H1 (cell line): ENCODE data around the gene C2CD3. TPM values are rescaled to one million over a fixed set of nuclear protein-coding genes. Genes with fewer than 3 reads are reported as not detected.

ENCODE experiments used
- CTCF ChIA-PET: fragments of 300-600 bp; sonication (Branson Sonifier 250); formaldehyde crosslinking; loops from one replicate; lab custom pipeline; 2021; ENCODE audit not compliant: partially characterized antibody; lab: Charles Lee
- POLR2A ChIA-PET: fragments of 300-600 bp; sonication (Branson Sonifier 250); formaldehyde crosslinking; loops from one replicate; lab custom pipeline; 2021; ENCODE audit warnings: inconsistent platforms; ENCODE audit not compliant: partially characterized antibody; lab: Charles Lee
- DNase-seq, 2 experiments: peaks; one replicate each; pipeline versions ENCODE4 v3.0.0 to v3.0.0-alpha.2; 2010 to 2022; ENCODE audit warnings: low spot score in 2 of 2, low read depth in 1 of 2, mixed read lengths in 1 of 2
- FAIRE-seq: peaks from 2 replicates; lab custom pipeline; 2011; peaks lifted over from hg19 to GRCh38; lab: Jason Lieb, UNC
- H2AFZ ChIP-seq: 2 replicates; pipeline ENCODE4 v1.8.1; 2012; ENCODE audit warnings: low read length, inconsistent platforms
- H2AK5ac ChIP-seq: 2 replicates; pipeline ENCODE4 v1.6.1; 2013; ENCODE audit warnings: low read depth, low read length
- H2BK120ac ChIP-seq: replicated peaks from 2 replicates; pipeline ENCODE3; 2013; ENCODE audit warnings: low read depth, low read length, inconsistent platforms
- H2BK12ac ChIP-seq: 2 replicates; pipeline ENCODE4 v1.6.1; 2013; ENCODE audit warnings: low read depth, low read length
- H2BK15ac ChIP-seq: 2 replicates; pipeline ENCODE4 v1.6.1; 2013; ENCODE audit warnings: low read length
- H2BK20ac ChIP-seq: 2 replicates; pipeline ENCODE4 v1.6.1; 2013; ENCODE audit warnings: low read length
- H2BK5ac ChIP-seq: 2 replicates; pipeline ENCODE4 v1.6.1; 2013; ENCODE audit warnings: low read depth, low read length
- H3K14ac ChIP-seq: 2 replicates; pipeline ENCODE4 v1.6.1; 2013; ENCODE audit warnings: inconsistent platforms; ENCODE audit not compliant: insufficient read length
- H3K18ac ChIP-seq: 2 replicates; pipeline ENCODE4 v1.6.1; 2013; ENCODE audit warnings: low read length; ENCODE audit errors: extremely low read depth
- H3K23ac ChIP-seq: 2 replicates; pipeline ENCODE4 v1.6.1; 2013; ENCODE audit warnings: inconsistent platforms; ENCODE audit not compliant: insufficient read length
- H3K23me2 ChIP-seq: 2 replicates; pipeline ENCODE4 v1.6.1; 2013; ENCODE audit warnings: low read depth, low read length
- H3K27ac ChIP-seq: 2 replicates; pipeline ENCODE4 v1.6.1; 2011; ENCODE audit warnings: low read depth, low read length, inconsistent platforms
- H3K27me3 ChIP-seq, 4 experiments: replicated peaks in 1 of 4; 1 replicate in 1 of 4; 2 replicates in 3 of 4; pipeline versions ENCODE4 v1.6.1 to v1.8.1; 2011 to 2013; ENCODE audit warnings: low read length in 3 of 4, mild to moderate bottlenecking in 3 of 4, inconsistent platforms in 2 of 4, mixed read lengths in 2 of 4, moderate library complexity in 1 of 4; ENCODE audit not compliant: control insufficient read depth in 3 of 4, insufficient read depth in 3 of 4; ENCODE audit errors: extremely low read depth in 1 of 4
- H3K36me3 ChIP-seq, 4 experiments: 2 replicates each; pipeline versions ENCODE4 v1.6.1 to v1.8.1; 2011 to 2013; ENCODE audit warnings: mild to moderate bottlenecking in 4 of 4, low read length in 3 of 4, moderate library complexity in 2 of 4, control low read depth in 1 of 4, inconsistent platforms in 1 of 4; ENCODE audit not compliant: insufficient read depth in 4 of 4, control insufficient read depth in 2 of 4
- H3K4ac ChIP-seq: replicated peaks from 2 replicates; pipeline ENCODE3; 2013; ENCODE audit warnings: low read length, low read depth, mixed read lengths, inconsistent platforms; ENCODE audit not compliant: insufficient read length
- H3K4me1 ChIP-seq, 4 experiments: replicated peaks in 1 of 4; 1 replicate in 1 of 4; 2 replicates in 3 of 4; pipeline versions ENCODE4 v1.6.1 to v1.8.1; 2011 to 2013; ENCODE audit warnings: low read length in 3 of 4, inconsistent platforms in 2 of 4, mixed read lengths in 1 of 4; ENCODE audit not compliant: insufficient read depth in 4 of 4, control insufficient read depth in 3 of 4
- H3K4me2 ChIP-seq, 2 experiments: 2 replicates each; pipeline versions ENCODE4 v1.6.1 to v1.8.1; 2011 to 2013; ENCODE audit warnings: low read depth in 2 of 2, low read length in 2 of 2, control low read depth in 1 of 2, inconsistent platforms in 1 of 2, mild to moderate bottlenecking in 1 of 2; ENCODE audit not compliant: insufficient read depth in 1 of 2
- H3K4me3 ChIP-seq, 4 experiments: fragments of 200-600, 300-600 bp in 1 of 4; sonication (generic), shearing (Covaris generic), sonication (Bioruptor Twin) in 1 of 4; 2 replicates each; pipeline versions ENCODE4 v1.5.1 to v1.8.1; 2011 to 2016; ENCODE audit warnings: low read length in 4 of 4, low read depth in 3 of 4, control low read depth in 2 of 4, inconsistent platforms in 2 of 4, mild to moderate bottlenecking in 2 of 4, mixed read lengths in 1 of 4, moderate library complexity in 1 of 4; ENCODE audit not compliant: insufficient read depth in 2 of 4; ENCODE audit errors: extremely low read depth in 1 of 4
- H3K56ac ChIP-seq: replicated peaks from 2 replicates; pipeline ENCODE3; 2013; ENCODE audit warnings: low read depth, mild to moderate bottlenecking, mixed read lengths, low read length, inconsistent platforms; ENCODE audit not compliant: insufficient read length
- H3K79me1 ChIP-seq: 2 replicates; pipeline ENCODE4 v1.6.1; 2013; ENCODE audit warnings: low read depth, low read length, control low read depth
- H3K79me2 ChIP-seq, 2 experiments: 2 replicates each; pipeline versions ENCODE4 v1.6.1 to v1.8.1; 2012 to 2013; ENCODE audit warnings: low read length in 2 of 2, mild to moderate bottlenecking in 2 of 2, inconsistent platforms in 1 of 2; ENCODE audit not compliant: insufficient read depth in 2 of 2, control insufficient read depth in 1 of 2
- H3K9ac ChIP-seq, 4 experiments: replicated peaks in 1 of 4; 1 replicate in 1 of 4; 2 replicates in 3 of 4; pipeline versions ENCODE4 v1.6.1 to v1.8.1; 2011 to 2013; ENCODE audit warnings: low read depth in 3 of 4, low read length in 3 of 4, control low read depth in 2 of 4, mild to moderate bottlenecking in 2 of 4, moderate library complexity in 2 of 4, inconsistent platforms in 1 of 4; ENCODE audit errors: extremely low read depth in 1 of 4
- H3K9me3 ChIP-seq, 2 experiments: 2 replicates each; pipeline versions ENCODE4 v1.6.1 to v1.8.1; 2012 to 2013; ENCODE audit warnings: mild to moderate bottlenecking in 2 of 2, moderate library complexity in 2 of 2, control low read depth in 1 of 2, inconsistent platforms in 1 of 2, low read depth in 1 of 2, low read length in 1 of 2, mixed read lengths in 1 of 2; ENCODE audit not compliant: insufficient read depth in 2 of 2
- H4K20me1 ChIP-seq, 2 experiments: replicated peaks in 1 of 2; 2 replicates each; pipeline versions ENCODE3 to v1.8.1; 2011 to 2013; ENCODE audit warnings: inconsistent platforms in 2 of 2, low read length in 2 of 2, mild to moderate bottlenecking in 1 of 2; ENCODE audit not compliant: insufficient read depth in 2 of 2, control insufficient read depth in 1 of 2
- H4K5ac ChIP-seq: 2 replicates; pipeline ENCODE4 v1.6.1; 2013; ENCODE audit warnings: low read length, low read depth, mixed read lengths, inconsistent platforms; ENCODE audit not compliant: insufficient read length
- H4K8ac ChIP-seq: 2 replicates; pipeline ENCODE4 v1.8.0; 2013; ENCODE audit warnings: mild to moderate bottlenecking, moderate library complexity, low read length, inconsistent platforms; ENCODE audit not compliant: insufficient read depth; ENCODE audit errors: extremely low read depth
- H4K91ac ChIP-seq: replicated peaks from 2 replicates; pipeline ENCODE3; 2013; ENCODE audit warnings: low read length, mixed read lengths, inconsistent platforms; ENCODE audit not compliant: insufficient read length
- BRCA1 ChIP-seq: IDR thresholded peaks from 2 replicates; pipeline ENCODE4 v1.6.1; 2012; ENCODE audit warnings: low read depth, low read length, improper control_type of control experiment
- EZH2 ChIP-seq: fragments of 200-600 bp; sonication (generic); IDR thresholded peaks from 2 replicates; pipeline ENCODE4 v1.7.1; 2012; ENCODE audit warnings: low read depth, mild to moderate bottlenecking, moderate library complexity, low read length, inconsistent platforms; ENCODE audit not compliant: severe bottlenecking
- HDAC2 ChIP-seq, 2 experiments: fragments of 300-600 bp in 1 of 2; sonication (generic) in 1 of 2; IDR thresholded peaks; 2 replicates each; pipeline ENCODE4 v1.6.1; 2011 to 2012; ENCODE audit warnings: low read depth in 2 of 2, low read length in 2 of 2, mild to moderate bottlenecking in 2 of 2, moderate library complexity in 2 of 2, borderline replicate concordance in 1 of 2, inconsistent platforms in 1 of 2
- JUN ChIP-seq: IDR thresholded peaks from 2 replicates; pipeline ENCODE4 v1.6.1; 2011; ENCODE audit warnings: low read depth, mild to moderate bottlenecking, improper control_type of control experiment, low read length
- JUND ChIP-seq: IDR thresholded peaks from 2 replicates; pipeline ENCODE4 v1.6.1; 2011; ENCODE audit warnings: mild to moderate bottlenecking, improper control_type of control experiment, low read length
- KDM1A ChIP-seq: fragments of 200-600, 300-600 bp; sonication (generic); IDR thresholded peaks from 2 replicates; pipeline ENCODE4 v1.7.1; 2016; ENCODE audit warnings: mild to moderate bottlenecking, low read length, borderline replicate concordance
- KDM4A ChIP-seq: IDR thresholded peaks from one replicate; pipeline ENCODE4 v1.7.1; 2012; ENCODE audit warnings: low read depth, mild to moderate bottlenecking, moderate library complexity, low read length, inconsistent platforms; ENCODE audit not compliant: severe bottlenecking
- KDM5A ChIP-seq: fragments of 200-600 bp; IDR thresholded peaks from 2 replicates; pipeline ENCODE4 v1.7.1; 2012; ENCODE audit warnings: mild to moderate bottlenecking, low read length, inconsistent platforms, mixed read lengths
- RFX5 ChIP-seq: IDR thresholded peaks from 2 replicates; pipeline ENCODE4 v1.6.1; 2011; ENCODE audit warnings: low read depth, low read length, improper control_type of control experiment, borderline replicate concordance
- RXRA ChIP-seq: IDR thresholded peaks from 2 replicates; pipeline ENCODE4 v1.6.1; 2011; ENCODE audit warnings: low read depth, mild to moderate bottlenecking, low read length, moderate library complexity; ENCODE audit not compliant: insufficient read depth
- WGBS, 2 experiments: shearing (Covaris generic) in 1 of 2; methylation state at CpG; one replicate each; pipeline versions ENCODE4 v1.1.6 to v1.1.7; 2013 to 2015; ENCODE audit warnings: low lambda C conversion rate in 2 of 2, mixed read lengths in 2 of 2, inconsistent platforms in 1 of 2, low coverage in 1 of 2, missing lambda C conversion rate in 1 of 2; ENCODE audit not compliant: insufficient replicate concordance in 2 of 2, insufficient coverage in 1 of 2, insufficient read length in 1 of 2; ENCODE audit errors: extremely low coverage in 1 of 2, missing lambda C conversion rate in 1 of 2; 5-methylcytosine and 5-hydroxymethylcytosine counted together
- polyA plus RNA-seq, 7 experiments: library from polyadenylated mRNA; depleted of rRNA in 3 of 7; stranded (reverse) in 5 of 7; unstranded in 2 of 7; fragments of >200 nt in 5 of 7; fragments of 200-250 nt in 2 of 7; gene quantifications; 1 replicate in 5 of 7; 2 replicates in 1 of 7; 4 replicates in 1 of 7; pipeline versions ENCODE4 v1.2.1 to v1.2.3, GENCODE V29; 2011 to 2013; ENCODE audit warnings: missing spikeins in 2 of 7, mixed read lengths in 2 of 7
- total RNA-seq: library from RNA; stranded (reverse); fragmentation: NEBNext Ultra II Directional; extraction: Animal tissue kit (Norgen Biotek cat#: 25700); gene quantifications from 2 replicates; pipeline ENCODE4 v1.2.1, GENCODE V29; 2021

The C2CD3 gene
- total and polyA plus RNA-seq, 2 of the 8 experiments (the other 6 are each of a cell fraction or from before 2014, with no cell fraction given) = 11.0 to 29.1 TPM

- no peak overlapping the region for H3K14ac ChIP-seq
- H3K4me1 ChIP-seq = peaks cover 0 to 2% (median 0%) of the 10 kb centered on the region in 4 experiments; a peak in 1 of 7 replicates
- no peaks in the 10 kb centered on the region for H3K79me1 ChIP-seq
- ChIA-PET CTCF (no interaction called here), POLR2A (no interaction called here)
- no peak overlapping the region for H3K27ac ChIP-seq
- H2BK12ac ChIP-seq = no peak overlapping the region
- no peak overlapping the region for H4K8ac ChIP-seq
- no peak overlapping the region for H2BK120ac ChIP-seq
- no peak overlapping the region for H2BK5ac ChIP-seq
- no peak overlapping the region for H2BK15ac ChIP-seq
- no peak for TF ChIP-seq HDAC2 (IDR thresholded peaks at IDR 0.05; ENCODE audit: borderline replicate concordance in 1 of 2, low read depth in 2 of 2, low read length in 2 of 2)
- TF ChIP-seq RFX5 = no peak
- TF ChIP-seq KDM4A = no peak
- no peak for TF ChIP-seq RXRA
- no peak for TF ChIP-seq KDM5A
- TF ChIP-seq JUN = no peak
- TF ChIP-seq JUND = no peak
- TF ChIP-seq KDM1A = no peak
- no peak for TF ChIP-seq BRCA1
- no peak for TF ChIP-seq EZH2
- H3K56ac ChIP-seq = no peak overlapping the region
- no peak overlapping the region for H4K91ac ChIP-seq
- no peak overlapping the region for H2AFZ ChIP-seq
- no peaks in the 10 kb centered on the region for H4K20me1 ChIP-seq
- DNase-seq (no peak), FAIRE-seq (no peak)
- no peak overlapping the region for H2BK20ac ChIP-seq
- no peak overlapping the region for H3K9ac ChIP-seq
- WGBS, 2 experiments = 94% methylated on average over 2 of the region's 2 CpGs; no CpG with 5 or more reads in 1 of the 2 experiments
- H3K18ac ChIP-seq = no peak overlapping the region
- H4K5ac ChIP-seq = no peak overlapping the region
- no peaks in the 10 kb centered on the region for H3K23me2 ChIP-seq
- no peak overlapping the region for H3K4me3 ChIP-seq
- H2AK5ac ChIP-seq = no peak overlapping the region
- no peaks in the 10 kb centered on the region for H3K9me3 ChIP-seq
- H3K36me3 ChIP-seq = peaks cover 0 to 6% (median under 1%) of the 10 kb centered on the region in 4 experiments; a peak in 3 of 8 replicates
- H3K4me2 ChIP-seq = no peak overlapping the region
- no peaks in the 10 kb centered on the region for H3K27me3 ChIP-seq
- no peak overlapping the region for H3K4ac ChIP-seq
- H3K23ac ChIP-seq = no peak overlapping the region
- no peaks in the 10 kb centered on the region for H3K79me2 ChIP-seq
Measured at GRCh38 chr11:74203966-74204365, 33.2 kb upstream of the C2CD3 start.
